ENCODE measurements around the gene RAD54L. TPM values are rescaled to one million over a fixed set of nuclear protein-coding genes. Genes with fewer than 3 reads are reported as not detected.
"Not testable (repeated sequence)": the region's sequence is repeated elsewhere in the genome, so short reads cannot be mapped to it uniquely, and the experiment has no call there.

RAD54L gene
- total RNA-seq, 2 experiments from 2014 or later, result 64.2 to 73.4 TPM

DNA sequence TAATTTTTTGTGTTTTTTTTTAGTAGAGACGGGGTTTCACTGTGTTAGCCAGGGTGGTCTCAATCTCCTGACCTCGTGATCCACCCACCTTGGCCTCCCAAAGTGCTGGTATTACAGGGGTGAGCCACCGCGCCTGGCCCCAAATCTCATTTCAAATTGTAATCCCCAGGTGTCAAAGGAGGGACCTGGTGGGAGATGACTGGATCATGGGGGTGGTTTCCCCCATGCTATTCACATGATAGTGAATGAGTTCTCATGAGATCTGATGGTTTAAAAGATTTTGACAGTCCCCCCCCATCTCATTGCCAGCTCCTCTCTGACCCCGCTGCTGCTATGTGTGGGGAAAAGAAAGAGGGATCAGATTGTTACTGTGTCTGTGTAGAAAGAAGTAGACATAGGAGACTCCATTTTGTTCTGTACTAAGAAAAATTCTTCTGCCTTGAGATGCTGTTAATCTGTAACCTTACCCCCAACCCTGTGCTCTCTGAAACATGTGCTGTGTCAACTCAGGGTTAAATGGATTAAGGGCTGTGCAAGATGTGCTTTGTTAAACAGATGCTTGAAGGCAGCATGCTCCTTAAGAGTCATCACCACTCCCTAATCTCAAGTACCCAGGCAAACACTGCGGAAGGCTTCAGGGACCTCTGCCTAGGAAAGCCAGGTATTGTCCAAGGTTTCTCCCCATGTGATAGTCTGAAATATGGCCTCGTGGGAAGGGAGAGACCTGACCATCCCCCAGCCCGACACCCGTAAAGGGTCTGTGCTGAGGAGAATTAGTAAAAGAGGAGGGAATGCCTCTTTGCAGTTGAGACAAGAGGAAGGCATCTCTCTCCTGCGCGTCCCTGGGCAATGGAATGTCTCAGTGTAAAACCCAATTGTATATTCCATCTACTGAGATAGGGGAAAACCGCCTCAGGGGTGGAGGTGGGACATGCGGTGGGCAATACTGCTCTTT is 72.7 kb downstream of the RAD54L start:
- CTCF ChIA-PET, result interaction anchor here (0.6 kb wide), 1 partner anchor 83 kb away, joined by 3 read pairs; no protein-coding TSS in a partner anchor
- DNase-seq; intact Hi-C loops (cut with DNase I, micrococcal nuclease); H3K4me3 Mint-ChIP-seq; ATAC-seq; H3K9me3 Mint-ChIP-seq (ENCODE audit: low read depth); H3K4me1 Mint-ChIP-seq; POLR2A ChIA-PET; H3K27ac Mint-ChIP-seq; H3K27me3 Mint-ChIP-seq: not testable (repeated sequence)
- H3K36me3 Mint-ChIP-seq (ENCODE audit: low read depth), result peaks cover 18% of the 10 kb centered on the region

- H3K9me3 Mint-ChIP-seq (ENCODE audit: low read depth); DNase-seq; CTCF ChIA-PET; H3K27ac Mint-ChIP-seq; H3K4me3 Mint-ChIP-seq; H3K27me3 Mint-ChIP-seq; ATAC-seq; H3K4me1 Mint-ChIP-seq; H3K36me3 Mint-ChIP-seq (ENCODE audit: low read depth); POLR2A ChIA-PET; intact Hi-C loops (cut with DNase I, micrococcal nuclease): not testable (repeated sequence)
These were observed 74.6 kb downstream of the RAD54L start for GRCh38 chr1:46322191-46322590.

DNA sequence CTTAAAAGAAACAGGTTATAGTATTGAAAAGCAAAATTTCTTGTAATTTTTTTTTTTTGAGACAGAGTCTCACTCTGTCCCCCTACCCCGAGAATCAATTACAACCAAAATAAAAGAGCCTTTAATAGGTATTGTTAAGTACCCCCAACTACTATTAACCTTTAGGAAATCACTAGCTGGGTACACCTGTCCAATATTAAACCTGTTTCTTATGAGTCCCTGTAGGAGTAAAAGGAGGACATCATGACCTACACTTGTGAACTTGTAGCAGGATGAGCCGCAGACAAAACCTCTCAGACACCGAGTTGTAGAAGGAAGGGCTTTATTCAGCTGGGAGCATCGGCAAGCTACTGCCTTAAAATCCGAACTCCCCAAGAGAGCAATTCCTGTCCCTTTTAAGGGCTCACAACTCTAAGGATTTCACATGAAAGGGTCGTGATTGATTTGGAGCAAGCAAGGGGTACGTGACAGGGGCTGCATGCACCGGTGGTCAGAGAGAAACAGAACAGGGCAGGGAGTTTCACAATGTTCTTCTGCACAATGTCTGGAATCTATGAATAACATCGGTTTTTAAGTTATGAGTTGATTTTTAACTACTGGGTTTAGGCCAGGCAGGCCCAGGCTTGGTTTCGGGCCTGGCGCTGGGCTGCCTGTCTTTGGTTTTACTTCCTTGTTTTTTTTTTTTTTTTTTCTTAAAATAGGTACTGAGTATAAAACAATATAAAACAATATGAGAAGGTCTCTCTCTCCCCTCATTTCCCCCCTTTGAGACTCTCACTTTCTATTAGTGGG is 77.9 kb downstream of the RAD54L start:
- H3K36me3 Mint-ChIP-seq (ENCODE audit: low read depth), result not testable (repeated sequence)

More for the DNA sequence above, 77.9 kb downstream of the RAD54L start:
- H3K4me1 Mint-ChIP-seq; intact Hi-C loops (cut with DNase I, micrococcal nuclease); ATAC-seq; H3K27me3 Mint-ChIP-seq; H3K9me3 Mint-ChIP-seq (ENCODE audit: low read depth); CTCF ChIA-PET; POLR2A ChIA-PET; H3K4me3 Mint-ChIP-seq; DNase-seq; H3K27ac Mint-ChIP-seq: not testable (repeated sequence)

Other genes with a start within 250 kb of the RAD54L start
- under 1 TPM; 0.46 to 0.78 TPM for gene PIK3R3, start 115.1 kb upstream of the RAD54L start, total RNA-seq
- gene TSPAN1, start 72.7 kb upstream of the RAD54L start, total RNA-seq, result not detected
- not detected for gene P3R3URF, start 71.3 kb upstream of the RAD54L start, total RNA-seq
- 10 to 100 TPM; 36.4 to 36.5 TPM for gene POMGNT1, start 49.3 kb upstream of the RAD54L start, total RNA-seq
- gene LURAP1, start 44.4 kb upstream of the RAD54L start, total RNA-seq, result under 1 TPM; 0.11 to 0.12 TPM
- gene LRRC41, start 55.9 kb downstream of the RAD54L start, total RNA-seq, result 10 to 100 TPM; 33.4 to 34.7 TPM
- gene UQCRH, start 55.9 kb downstream of the RAD54L start, total RNA-seq, result 100 to 1,000 TPM; 258 to 391 TPM
- gene NSUN4, start 93.0 kb downstream of the RAD54L start, total RNA-seq, result 10 to 100 TPM; 26.1 to 31.3 TPM
- gene FAAH, start 146.6 kb downstream of the RAD54L start, total RNA-seq, result 1 to 10 TPM; 5.3 to 7.5 TPM
- under 1 TPM in 1 of 2 experiments, not detected in 1; 0.05 TPM for gene DMBX1, start 242.1 kb downstream of the RAD54L start, total RNA-seq

All from activated CD4-positive, alpha-beta T cell treated with anti-CD3 and anti-CD28 coated beads for 36 hours (primary cell).